Neural progenitor cell (in vitro differentiated cells): ENCODE results near the gene FAM76A. TPM values are rescaled to one million over a fixed set of nuclear protein-coding genes. Genes with fewer than 3 reads are reported as not detected.

Experiments
- DNase-seq: peaks from one replicate; pipeline ENCODE4 v3.0.0-alpha.2; 2016; ENCODE audit warnings: low spot score
- H2AFZ ChIP-seq: fragments of 200-600 bp; sonication (generic); replicated peaks from 2 replicates; pipeline ENCODE4 v1.6.1; 2016; ENCODE audit warnings: antibody characterized with exemption
- H3F3A ChIP-seq: fragments of 200-600 bp; sonication (generic); 2 replicates; pipeline ENCODE4 v1.6.1; 2016; ENCODE audit warnings: antibody characterized with exemption, low read depth
- H3K27ac ChIP-seq: fragments of 200-600 bp; sonication (generic); 2 replicates; pipeline ENCODE4 v1.5.1; 2016; ENCODE audit warnings: mild to moderate bottlenecking
- H3K27me3 ChIP-seq: fragments of 200-600 bp; sonication (generic); 2 replicates; pipeline ENCODE4 v1.6.1; 2016; ENCODE audit warnings: mild to moderate bottlenecking, moderate library complexity
- H3K36me3 ChIP-seq: fragments of 200-600 bp; sonication (generic); 2 replicates; pipeline ENCODE4 v1.5.1; 2016
- H3K4me1 ChIP-seq: fragments of 200-600 bp; sonication (generic); 2 replicates; pipeline ENCODE4 v1.6.1; 2016; ENCODE audit warnings: mixed run types
- H3K4me2 ChIP-seq: fragments of 200-600 bp; sonication (generic); 2 replicates; pipeline ENCODE4 v1.6.1; 2016
- H3K4me3 ChIP-seq: fragments of 200-600 bp; sonication (generic); 2 replicates; pipeline ENCODE4 v1.5.1; 2016
- H3K79me2 ChIP-seq: fragments of 200-600 bp; sonication (generic); 2 replicates; pipeline ENCODE4 v1.6.1; 2016; ENCODE audit warnings: low read depth
- H3K9ac ChIP-seq: fragments of 200-600 bp; sonication (generic); 2 replicates; pipeline ENCODE4 v1.6.1; 2016
- H3K9me3 ChIP-seq: fragments of 200-600 bp; sonication (generic); 2 replicates; pipeline ENCODE4 v1.5.1; 2016; ENCODE audit warnings: low read depth
- H4K20me1 ChIP-seq: fragments of 200-600 bp; sonication (generic); 2 replicates; pipeline ENCODE4 v1.6.1; 2016; ENCODE audit warnings: low read depth
- H3K27ac Mint-ChIP-seq: 3 replicates; pipeline ENCODE4 v1.8.0; 2021; ENCODE audit warnings: mixed read lengths
- H3K27me3 Mint-ChIP-seq: 2 replicates; pipeline ENCODE4 v1.8.0; 2022; ENCODE audit warnings: low read depth, mild to moderate bottlenecking, inconsistent platforms, moderate library complexity, mixed read lengths; ENCODE audit not compliant: insufficient read depth
- H3K36me3 Mint-ChIP-seq: 3 replicates; pipeline ENCODE4 v1.8.0; 2021; ENCODE audit warnings: mixed read lengths
- H3K4me1 Mint-ChIP-seq: 3 replicates; pipeline ENCODE4 v1.8.0; 2021; ENCODE audit warnings: mixed read lengths
- H3K4me3 Mint-ChIP-seq: 3 replicates; pipeline ENCODE4 v1.8.0; 2021; ENCODE audit warnings: mild to moderate bottlenecking, moderate library complexity, mixed read lengths
- H3K9me3 Mint-ChIP-seq: 3 replicates; pipeline ENCODE4 v1.8.0; 2020; ENCODE audit warnings: mixed read lengths
- EZH2 ChIP-seq: fragments of 200-600 bp; sonication (generic); IDR thresholded peaks from 2 replicates; pipeline ENCODE4 v1.6.1; 2017; ENCODE audit warnings: antibody characterized with exemption, mild to moderate bottlenecking, moderate library complexity
- EZH2phosphoT487 ChIP-seq: fragments of 200-600 bp; sonication (generic); IDR thresholded peaks from 2 replicates; pipeline ENCODE4 v1.6.1; 2017; ENCODE audit warnings: antibody characterized with exemption
- total RNA-seq: library from RNA; depleted of rRNA; stranded (reverse); fragments of >200 nt; gene quantifications from 2 replicates; pipeline ENCODE4 v1.2.3, GENCODE V29; 2015; ENCODE audit warnings: low replicate concordance
- TF ChIP-seq, protein P1 (sequence below): fragments of 200-600 bp; sonication (generic); IDR thresholded peaks from 2 replicates; pipeline ENCODE4 v1.5.1; 2017; ENCODE audit warnings: antibody characterized with exemption, mild to moderate bottlenecking

The FAM76A gene
- total RNA-seq, 1 donor from 2014 or later: 28.2 TPM

DNA sequence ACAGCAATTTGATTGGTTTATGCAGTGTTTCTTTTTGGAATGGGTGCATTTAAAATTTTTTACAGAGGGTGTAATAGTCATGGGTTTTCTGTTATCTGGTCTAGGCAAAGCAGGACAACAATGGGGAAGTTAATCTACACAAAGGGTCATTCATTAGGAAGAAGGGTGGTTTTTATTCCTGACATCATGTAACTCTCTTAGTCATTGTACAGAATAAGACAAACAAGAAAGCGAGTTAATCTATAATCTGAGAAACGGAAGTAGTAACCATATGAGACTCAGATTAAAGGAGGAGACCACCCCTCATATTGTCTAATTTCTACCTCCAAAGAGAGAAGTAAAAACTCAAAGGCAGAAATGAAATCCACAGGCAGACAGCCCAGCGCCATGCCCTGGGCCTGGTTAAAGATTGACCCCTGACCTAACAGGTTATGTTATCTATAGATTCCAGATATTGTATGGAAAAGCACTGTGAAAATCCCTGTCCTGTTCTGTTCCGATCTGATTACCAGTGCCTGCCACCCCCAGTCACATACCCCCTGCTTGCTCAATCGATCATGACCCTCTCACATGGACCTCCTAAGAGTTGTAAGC, 43.3 kb upstream of the FAM76A start:
- Mint-ChIP-seq H3K27me3 (peaks cover 6% of the 10 kb centered on the region), H3K9me3 (peaks cover 39% of the 10 kb centered on the region), H3K27ac (no peak overlapping the region), H3K4me1 (no peaks in the 10 kb centered on the region), H3K36me3 (peaks cover 2% of the 10 kb centered on the region), H3K4me3 (no peak overlapping the region)
- Histone ChIP-seq H3K27me3 (no peaks in the 10 kb centered on the region), H3K79me2 (no peaks in the 10 kb centered on the region), H3K4me2 (no peak overlapping the region), H3K27ac (no peak overlapping the region), H2AFZ (no peak overlapping the region), H3K9ac (no peak overlapping the region), H3K36me3 (no peaks in the 10 kb centered on the region), H3F3A (no peaks in the 10 kb centered on the region), H3K4me3 (no peak overlapping the region), H3K4me1 (peaks cover 7% of the 10 kb centered on the region), H4K20me1 (no peaks in the 10 kb centered on the region), H3K9me3 (peaks cover 7% of the 10 kb centered on the region)
- DNase-seq: no peak
- TF ChIP-seq EZH2phosphoT487: no peak
- no peak for TF ChIP-seq EZH2
- TF ChIP-seq, protein P1, sequence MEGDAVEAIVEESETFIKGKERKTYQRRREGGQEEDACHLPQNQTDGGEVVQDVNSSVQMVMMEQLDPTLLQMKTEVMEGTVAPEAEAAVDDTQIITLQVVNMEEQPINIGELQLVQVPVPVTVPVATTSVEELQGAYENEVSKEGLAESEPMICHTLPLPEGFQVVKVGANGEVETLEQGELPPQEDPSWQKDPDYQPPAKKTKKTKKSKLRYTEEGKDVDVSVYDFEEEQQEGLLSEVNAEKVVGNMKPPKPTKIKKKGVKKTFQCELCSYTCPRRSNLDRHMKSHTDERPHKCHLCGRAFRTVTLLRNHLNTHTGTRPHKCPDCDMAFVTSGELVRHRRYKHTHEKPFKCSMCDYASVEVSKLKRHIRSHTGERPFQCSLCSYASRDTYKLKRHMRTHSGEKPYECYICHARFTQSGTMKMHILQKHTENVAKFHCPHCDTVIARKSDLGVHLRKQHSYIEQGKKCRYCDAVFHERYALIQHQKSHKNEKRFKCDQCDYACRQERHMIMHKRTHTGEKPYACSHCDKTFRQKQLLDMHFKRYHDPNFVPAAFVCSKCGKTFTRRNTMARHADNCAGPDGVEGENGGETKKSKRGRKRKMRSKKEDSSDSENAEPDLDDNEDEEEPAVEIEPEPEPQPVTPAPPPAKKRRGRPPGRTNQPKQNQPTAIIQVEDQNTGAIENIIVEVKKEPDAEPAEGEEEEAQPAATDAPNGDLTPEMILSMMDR: no peak

DNA sequence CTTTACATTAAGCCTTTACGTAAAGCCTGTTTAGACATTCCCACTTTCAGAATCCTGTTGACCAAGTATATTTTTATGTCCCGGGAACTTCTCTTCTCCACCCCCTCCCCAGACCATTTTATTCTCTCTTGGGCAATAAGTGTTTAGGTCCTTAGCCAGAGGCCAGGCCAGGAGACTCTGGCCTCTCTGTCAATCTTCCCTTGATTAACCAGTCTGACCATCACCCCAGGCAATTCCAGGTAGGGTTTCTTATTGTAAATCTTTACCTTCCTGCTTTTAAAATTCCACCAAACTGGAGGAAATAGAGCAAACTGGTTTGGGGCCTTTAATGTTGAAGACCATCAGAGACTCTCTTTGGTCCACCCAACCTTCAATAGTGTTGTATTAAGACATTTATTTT, 41.6 kb upstream of the FAM76A start:
- Histone ChIP-seq H3K27me3 (no peaks in the 10 kb centered on the region), H3K9ac (no peak overlapping the region), H3K79me2 (no peaks in the 10 kb centered on the region), H2AFZ (no peak overlapping the region), H3F3A (no peaks in the 10 kb centered on the region), H4K20me1 (no peaks in the 10 kb centered on the region), H3K4me2 (no peak overlapping the region), H3K4me3 (no peak overlapping the region), H3K36me3 (no peaks in the 10 kb centered on the region), H3K27ac (no peak overlapping the region), H3K9me3 (peaks cover 7% of the 10 kb centered on the region), H3K4me1 (peaks cover 7% of the 10 kb centered on the region)
- no peaks in the 10 kb centered on the region for H3K4me1 Mint-ChIP-seq
- peaks cover 6% of the 10 kb centered on the region for H3K27me3 Mint-ChIP-seq
- peaks cover 34% of the 10 kb centered on the region for H3K9me3 Mint-ChIP-seq
- peak overlapping the region; percentile 72 for H3K27ac Mint-ChIP-seq
- TF ChIP-seq, protein P1: no peak
- TF ChIP-seq EZH2phosphoT487 (no peak), EZH2 (no peak)
- H3K36me3 Mint-ChIP-seq: peaks cover 2% of the 10 kb centered on the region
- DNase-seq: no peak
- H3K4me3 Mint-ChIP-seq: no peak overlapping the region

DNA sequence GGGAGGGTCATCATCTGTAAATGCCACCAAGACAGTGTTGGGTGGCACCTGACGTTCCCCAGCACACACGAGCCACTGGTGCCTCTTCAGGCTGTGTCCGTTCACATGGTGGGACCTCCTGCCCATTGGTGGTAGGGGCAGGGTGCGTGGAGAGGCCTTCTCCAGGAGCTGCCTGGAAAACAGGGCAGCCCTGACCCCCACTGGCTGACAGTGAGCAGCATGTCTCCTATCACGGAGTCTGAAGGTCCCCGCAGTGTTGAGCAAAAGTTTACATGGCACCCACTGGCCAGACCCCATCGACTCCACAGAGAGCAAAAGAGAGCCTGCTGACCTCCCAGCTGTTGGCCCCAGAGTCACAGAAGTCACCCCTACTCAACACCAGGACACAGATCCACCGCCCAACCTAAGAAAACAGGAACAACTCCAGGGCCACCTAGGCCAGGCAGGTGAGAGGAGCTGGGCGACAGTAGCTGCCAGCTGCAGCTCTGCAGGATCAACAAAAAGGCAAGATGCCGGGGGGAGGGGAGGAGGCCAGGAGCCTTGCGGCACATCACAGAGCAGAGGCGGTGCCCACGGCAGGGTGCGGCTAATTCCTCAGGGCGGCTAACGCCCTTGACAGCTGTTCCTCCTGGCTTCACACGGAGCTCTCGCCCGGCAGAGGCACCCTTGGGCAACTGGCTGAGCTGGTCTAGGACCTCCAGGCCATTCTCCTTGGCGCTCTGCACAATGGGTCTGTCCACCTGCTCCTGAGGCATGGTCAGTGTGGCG, 39.4 kb upstream of the FAM76A start:
- H2AFZ ChIP-seq: no peak overlapping the region
- H3K4me3 ChIP-seq: no peak overlapping the region
- H3K79me2 ChIP-seq: no peaks in the 10 kb centered on the region
- peaks cover 12% of the 10 kb centered on the region for H3K27me3 Mint-ChIP-seq
- DNase-seq: peak; percentile 38
- no peak overlapping the region for H3K4me3 Mint-ChIP-seq
- H3K27me3 ChIP-seq: no peaks in the 10 kb centered on the region
- no peak overlapping the region for H3K9ac ChIP-seq
- no peaks in the 10 kb centered on the region for H3K4me1 Mint-ChIP-seq
- H3K4me1 ChIP-seq: peaks cover 7% of the 10 kb centered on the region
- no peak overlapping the region for H3K27ac Mint-ChIP-seq
- H3K9me3 Mint-ChIP-seq: peaks cover 13% of the 10 kb centered on the region
- H3K36me3 Mint-ChIP-seq: no peaks in the 10 kb centered on the region
- no peaks in the 10 kb centered on the region for H3K36me3 ChIP-seq
- H4K20me1 ChIP-seq: no peaks in the 10 kb centered on the region
- peaks cover 3% of the 10 kb centered on the region for H3K9me3 ChIP-seq
- H3F3A ChIP-seq: no peaks in the 10 kb centered on the region
- no peak overlapping the region for H3K4me2 ChIP-seq
- TF ChIP-seq EZH2phosphoT487 (no peak), EZH2 (no peak)
- TF ChIP-seq, protein P1: no peak
- no peak overlapping the region for H3K27ac ChIP-seq
